ENCODE measurements around the gene DRGX. TPM values are rescaled to one million over a fixed set of nuclear protein-coding genes. Genes with fewer than 3 reads are reported as not detected.

DRGX gene
- total RNA-seq, 1 experiment from 2014 or later, result not detected

DNA sequence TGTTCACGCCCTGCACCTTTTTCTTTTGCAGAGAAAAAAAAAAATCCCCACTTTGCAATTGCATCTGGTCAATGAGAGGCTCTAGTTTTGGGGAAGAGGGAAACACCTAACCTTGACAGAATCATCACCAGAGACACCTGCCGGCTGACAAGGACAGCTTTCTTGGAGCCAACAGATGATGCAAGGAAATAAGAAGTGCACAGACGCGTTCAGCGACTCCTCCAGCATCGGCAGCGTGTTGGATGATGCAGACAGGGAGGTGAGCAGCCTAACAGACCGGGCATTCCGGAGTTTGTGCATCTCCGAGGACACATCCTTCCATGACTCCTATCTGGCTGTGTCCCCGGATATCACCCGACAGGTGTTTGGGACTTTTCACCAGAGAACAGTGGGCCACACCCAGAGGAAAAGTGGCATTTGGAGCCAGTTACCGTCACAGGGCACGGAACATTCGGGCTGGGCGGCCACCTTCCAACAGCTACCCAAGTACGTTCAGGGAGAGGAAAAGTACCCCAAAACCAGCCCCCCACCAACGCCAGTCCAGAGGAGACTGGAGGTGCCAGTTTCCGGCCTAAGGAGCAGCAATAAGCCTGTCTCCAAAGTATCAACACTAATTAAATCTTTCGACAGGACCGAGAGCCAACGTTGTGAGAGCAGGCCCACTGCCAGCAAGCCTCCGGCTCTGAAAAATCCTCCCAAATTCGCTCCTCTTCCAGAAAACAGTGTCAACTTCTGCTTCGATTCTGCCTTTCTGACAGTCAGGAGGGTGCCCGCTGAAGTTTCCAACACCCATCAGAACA is 73.3 kb downstream of the DRGX start:
- DNase-seq, result no peak
- H3K9ac ChIP-seq (ENCODE audit: low read length), result no peak overlapping the region
- no peaks in the 10 kb centered on the region for H4K20me1 ChIP-seq (ENCODE audit: insufficient read depth, low read depth, low read length)
- H3K9me2 ChIP-seq (replicated peaks; ENCODE audit: insufficient read depth, low read length), result no peaks in the 10 kb centered on the region
- no peak overlapping the region for H3K4me3 ChIP-seq (ENCODE audit: low read length)
- no peaks in the 10 kb centered on the region for H3K27me3 ChIP-seq (ENCODE audit: low read length)
- no peak overlapping the region for H3K4me2 ChIP-seq (ENCODE audit: low read depth, low read length, poor library complexity, severe bottlenecking)
- no peaks in the 10 kb centered on the region for H3K4me1 ChIP-seq (ENCODE audit: low read length)
- no peaks in the 10 kb centered on the region for H3K9me3 ChIP-seq (ENCODE audit: low read length)
- no peak overlapping the region for H3K27ac ChIP-seq (ENCODE audit: low read length)
- no peaks in the 10 kb centered on the region for H3K36me3 ChIP-seq (ENCODE audit: insufficient read depth, low read length)
- no peak overlapping the region for H2AFZ ChIP-seq (ENCODE audit: low read length)
- no peaks in the 10 kb centered on the region for H3K79me2 ChIP-seq (ENCODE audit: low read length)

DNA sequence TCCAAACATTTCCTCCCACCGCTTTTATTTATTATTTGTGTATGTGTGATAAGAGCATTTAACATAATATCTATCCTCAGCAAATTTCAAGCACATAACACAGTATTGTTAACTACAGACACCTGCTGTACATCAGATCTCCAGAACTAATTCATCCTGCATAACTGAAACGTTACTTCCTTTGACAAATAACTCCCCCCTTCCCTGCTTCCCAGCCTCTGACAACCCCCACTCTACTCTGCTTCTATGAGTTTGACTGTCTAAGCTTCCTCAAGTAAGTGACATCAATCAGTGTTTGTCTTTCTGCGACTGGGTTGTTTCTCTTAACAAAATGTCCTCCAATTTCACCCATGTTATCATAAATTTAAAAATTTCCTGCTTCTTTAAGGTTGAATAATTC is 74.9 kb downstream of the DRGX start:
- H3K9ac ChIP-seq (ENCODE audit: low read length), result no peak overlapping the region
- H3K9me2 ChIP-seq (replicated peaks; ENCODE audit: insufficient read depth, low read length), result no peaks in the 10 kb centered on the region
- H2AFZ ChIP-seq (ENCODE audit: low read length), result no peak overlapping the region
- no peaks in the 10 kb centered on the region for H3K9me3 ChIP-seq (ENCODE audit: low read length)
- no peaks in the 10 kb centered on the region for H4K20me1 ChIP-seq (ENCODE audit: insufficient read depth, low read depth, low read length)
- H3K79me2 ChIP-seq (ENCODE audit: low read length), result no peaks in the 10 kb centered on the region
- no peak for DNase-seq
- no peaks in the 10 kb centered on the region for H3K27me3 ChIP-seq (ENCODE audit: low read length)
- no peak overlapping the region for H3K4me3 ChIP-seq (ENCODE audit: low read length)
- no peak overlapping the region for H3K27ac ChIP-seq (ENCODE audit: low read length)
- no peak overlapping the region for H3K4me2 ChIP-seq (ENCODE audit: low read depth, low read length, poor library complexity, severe bottlenecking)
- no peaks in the 10 kb centered on the region for H3K4me1 ChIP-seq (ENCODE audit: low read length)
- H3K36me3 ChIP-seq (ENCODE audit: insufficient read depth, low read length), result no peaks in the 10 kb centered on the region

DNA sequence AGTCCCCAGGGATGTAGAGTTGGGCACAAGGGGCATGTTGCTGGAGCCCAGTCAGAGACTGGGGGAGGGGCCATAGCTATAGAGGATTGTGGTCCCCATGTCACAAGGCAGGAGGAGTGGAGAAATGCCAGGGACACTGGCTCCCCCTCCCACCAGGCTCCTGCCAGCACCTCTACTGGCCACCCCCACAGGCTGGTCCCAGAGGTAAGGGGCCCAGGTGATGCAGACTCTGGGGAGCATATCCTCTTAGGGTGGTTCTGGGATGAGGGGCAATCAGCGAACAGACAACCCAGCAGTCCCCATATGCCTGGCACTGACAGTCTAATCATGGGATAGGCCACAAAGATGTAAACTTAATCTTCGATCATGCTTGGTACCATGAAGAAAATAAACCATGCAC is 75.7 kb downstream of the DRGX start:
- no peaks in the 10 kb centered on the region for H3K36me3 ChIP-seq (ENCODE audit: insufficient read depth, low read length)
- no peaks in the 10 kb centered on the region for H3K27me3 ChIP-seq (ENCODE audit: low read length)
- H3K4me3 ChIP-seq (ENCODE audit: low read length), result no peak overlapping the region
- no peak overlapping the region for H3K4me2 ChIP-seq (ENCODE audit: low read depth, low read length, poor library complexity, severe bottlenecking)
- no peaks in the 10 kb centered on the region for H4K20me1 ChIP-seq (ENCODE audit: insufficient read depth, low read depth, low read length)
- no peaks in the 10 kb centered on the region for H3K9me2 ChIP-seq (replicated peaks; ENCODE audit: insufficient read depth, low read length)
- no peaks in the 10 kb centered on the region for H3K79me2 ChIP-seq (ENCODE audit: low read length)
- no peak overlapping the region for H2AFZ ChIP-seq (ENCODE audit: low read length)
- no peak overlapping the region for H3K9ac ChIP-seq (ENCODE audit: low read length)
- H3K27ac ChIP-seq (ENCODE audit: low read length), result no peak overlapping the region
- DNase-seq, result no peak
- H3K4me1 ChIP-seq (ENCODE audit: low read length), result no peaks in the 10 kb centered on the region
- H3K9me3 ChIP-seq (ENCODE audit: low read length), result no peaks in the 10 kb centered on the region

DNA sequence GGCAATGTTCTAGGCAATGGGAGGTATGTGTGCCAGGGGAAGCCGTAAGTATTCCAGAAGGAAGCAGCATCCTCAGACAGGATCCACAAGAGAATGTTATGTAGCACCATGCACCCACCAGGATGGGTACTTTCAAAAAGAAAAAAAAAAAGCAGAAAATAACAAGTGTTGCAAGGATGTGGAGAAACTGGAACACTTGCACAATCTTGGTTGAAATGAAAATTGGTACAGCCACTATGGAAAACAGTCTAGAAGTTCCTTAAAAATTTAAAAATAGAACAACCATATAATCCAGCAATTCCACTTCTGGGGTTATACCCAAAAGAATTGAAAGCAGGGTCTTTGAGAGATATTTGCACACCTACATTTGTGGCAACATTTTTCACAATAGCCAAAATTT is 76.7 kb downstream of the DRGX start:
- Histone ChIP-seq H3K27me3 (ENCODE audit: low read length) (no peaks in the 10 kb centered on the region), H3K9me3 (ENCODE audit: low read length) (no peaks in the 10 kb centered on the region), H3K9ac (ENCODE audit: low read length) (no peak overlapping the region), H2AFZ (ENCODE audit: low read length) (no peak overlapping the region), H3K79me2 (ENCODE audit: low read length) (no peaks in the 10 kb centered on the region), H3K4me2 (ENCODE audit: low read depth, low read length, poor library complexity, severe bottlenecking) (no peak overlapping the region), H3K36me3 (ENCODE audit: insufficient read depth, low read length) (no peaks in the 10 kb centered on the region), H3K9me2 (replicated peaks; ENCODE audit: insufficient read depth, low read length) (no peaks in the 10 kb centered on the region), H3K4me3 (ENCODE audit: low read length) (no peak overlapping the region), H4K20me1 (ENCODE audit: insufficient read depth, low read depth, low read length) (no peaks in the 10 kb centered on the region), H3K4me1 (ENCODE audit: low read length) (no peaks in the 10 kb centered on the region), H3K27ac (ENCODE audit: low read length) (no peak overlapping the region)
- DNase-seq, result no peak

DNA sequence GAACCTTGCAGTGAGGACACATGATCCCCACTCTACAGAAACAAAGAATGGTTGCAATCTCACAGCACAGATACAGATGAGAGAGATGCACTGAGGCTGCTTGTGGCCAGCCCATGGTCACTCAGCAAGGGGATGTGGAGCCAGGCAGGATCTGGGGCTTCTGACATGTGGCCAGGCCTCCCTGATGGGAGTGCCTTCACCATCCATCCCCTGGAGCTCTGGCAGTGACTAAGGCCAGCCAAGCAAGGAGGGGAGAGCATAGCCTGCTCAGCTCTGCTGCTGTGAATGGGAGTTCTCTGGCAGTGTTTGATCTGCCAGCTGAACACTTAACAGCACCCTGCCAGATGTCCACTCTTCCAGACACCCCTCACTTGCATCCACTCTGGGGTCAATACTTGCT is 77.1 kb downstream of the DRGX start:
- Histone ChIP-seq H3K9me3 (ENCODE audit: low read length) (no peaks in the 10 kb centered on the region), H3K9ac (ENCODE audit: low read length) (no peak overlapping the region), H3K4me2 (ENCODE audit: low read depth, low read length, poor library complexity, severe bottlenecking) (no peak overlapping the region)

DNA sequence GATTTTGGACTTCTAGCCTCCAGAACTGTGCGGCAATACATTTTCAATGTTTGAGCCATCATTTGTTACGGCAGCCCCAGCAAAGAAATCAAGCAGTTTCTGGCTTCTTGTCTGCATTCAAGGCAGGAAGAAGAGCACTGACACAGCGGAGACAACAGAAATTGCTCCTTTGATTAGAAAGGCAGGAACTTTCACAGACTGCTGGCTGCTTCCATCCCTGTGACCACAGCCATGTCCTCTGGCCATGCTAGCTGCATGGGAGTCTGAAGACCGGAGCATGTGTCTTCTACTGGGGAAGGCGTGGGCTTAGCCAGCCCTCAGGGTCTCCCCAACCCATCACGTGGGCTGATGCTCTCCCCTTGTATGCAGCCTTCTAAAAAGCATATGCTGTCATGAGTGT is 77.9 kb downstream of the DRGX start:
- Histone ChIP-seq H3K27ac (ENCODE audit: low read length) (no peak overlapping the region), H3K4me2 (ENCODE audit: low read depth, low read length, poor library complexity, severe bottlenecking) (no peak overlapping the region), H3K9me2 (replicated peaks; ENCODE audit: insufficient read depth, low read length) (no peaks in the 10 kb centered on the region), H3K27me3 (ENCODE audit: low read length) (no peaks in the 10 kb centered on the region), H3K36me3 (ENCODE audit: insufficient read depth, low read length) (no peaks in the 10 kb centered on the region), H3K9me3 (ENCODE audit: low read length) (no peaks in the 10 kb centered on the region), H3K79me2 (ENCODE audit: low read length) (no peaks in the 10 kb centered on the region), H3K4me3 (ENCODE audit: low read length) (no peak overlapping the region), H3K4me1 (ENCODE audit: low read length) (no peaks in the 10 kb centered on the region), H2AFZ (ENCODE audit: low read length) (no peak overlapping the region), H3K9ac (ENCODE audit: low read length) (no peak overlapping the region), H4K20me1 (ENCODE audit: insufficient read depth, low read depth, low read length) (no peaks in the 10 kb centered on the region)
- DNase-seq, result no peak

More for the DNA sequence above, 77.1 kb downstream of the DRGX start:
- Histone ChIP-seq H3K36me3 (ENCODE audit: insufficient read depth, low read length) (no peaks in the 10 kb centered on the region), H3K79me2 (ENCODE audit: low read length) (no peaks in the 10 kb centered on the region), H2AFZ (ENCODE audit: low read length) (no peak overlapping the region), H3K4me1 (ENCODE audit: low read length) (no peaks in the 10 kb centered on the region), H3K27me3 (ENCODE audit: low read length) (no peaks in the 10 kb centered on the region), H3K27ac (ENCODE audit: low read length) (no peak overlapping the region), H3K4me3 (ENCODE audit: low read length) (no peak overlapping the region), H4K20me1 (ENCODE audit: insufficient read depth, low read depth, low read length) (no peaks in the 10 kb centered on the region), H3K9me2 (replicated peaks; ENCODE audit: insufficient read depth, low read length) (no peaks in the 10 kb centered on the region)
- no peak for DNase-seq

DNA sequence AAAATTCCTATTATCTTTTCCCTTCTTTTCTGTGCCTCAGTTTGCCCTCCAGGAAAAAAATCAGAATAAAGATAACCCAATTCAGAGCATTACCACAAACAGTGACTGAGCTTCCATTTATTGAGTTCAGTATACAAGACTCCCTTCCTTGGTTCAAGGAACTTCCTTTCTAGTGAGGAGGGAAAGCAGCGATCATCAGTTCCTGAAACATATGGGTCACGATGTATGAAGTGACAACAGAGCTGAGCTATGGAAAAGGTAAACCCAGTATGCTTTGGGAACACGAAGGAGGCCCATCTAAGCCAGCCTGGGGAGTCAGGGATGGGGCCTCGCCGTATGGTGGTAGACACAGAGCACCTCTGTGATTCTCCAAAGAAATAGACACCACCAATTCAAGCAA is 81.1 kb downstream of the DRGX start:
- no peaks in the 10 kb centered on the region for H3K36me3 ChIP-seq (ENCODE audit: insufficient read depth, low read length)

More for the DNA sequence above, 81.1 kb downstream of the DRGX start:
- no peak overlapping the region for H3K27ac ChIP-seq (ENCODE audit: low read length)
- no peak overlapping the region for H2AFZ ChIP-seq (ENCODE audit: low read length)
- no peaks in the 10 kb centered on the region for H4K20me1 ChIP-seq (ENCODE audit: insufficient read depth, low read depth, low read length)
- H3K4me3 ChIP-seq (ENCODE audit: low read length), result no peak overlapping the region
- no peaks in the 10 kb centered on the region for H3K9me3 ChIP-seq (ENCODE audit: low read length)
- H3K9me2 ChIP-seq (replicated peaks; ENCODE audit: insufficient read depth, low read length), result no peaks in the 10 kb centered on the region
- no peak overlapping the region for H3K9ac ChIP-seq (ENCODE audit: low read length)
- no peaks in the 10 kb centered on the region for H3K27me3 ChIP-seq (ENCODE audit: low read length)
- no peak for DNase-seq
- no peaks in the 10 kb centered on the region for H3K79me2 ChIP-seq (ENCODE audit: low read length)
- no peak overlapping the region for H3K4me2 ChIP-seq (ENCODE audit: low read depth, low read length, poor library complexity, severe bottlenecking)
- H3K4me1 ChIP-seq (ENCODE audit: low read length), result no peaks in the 10 kb centered on the region

All from Karpas-422 (cell line).